ENCODE data around the gene CDNF. TPM values are rescaled to one million over a fixed set of nuclear protein-coding genes. Genes with fewer than 3 reads are reported as not detected.
"Not testable (repeated sequence)": the region's sequence is repeated elsewhere in the genome, so short reads cannot be mapped to it uniquely, and the experiment has no call there.

CDNF gene
- polyA plus RNA-seq, 1 experiment = 1.1 TPM

DNA sequence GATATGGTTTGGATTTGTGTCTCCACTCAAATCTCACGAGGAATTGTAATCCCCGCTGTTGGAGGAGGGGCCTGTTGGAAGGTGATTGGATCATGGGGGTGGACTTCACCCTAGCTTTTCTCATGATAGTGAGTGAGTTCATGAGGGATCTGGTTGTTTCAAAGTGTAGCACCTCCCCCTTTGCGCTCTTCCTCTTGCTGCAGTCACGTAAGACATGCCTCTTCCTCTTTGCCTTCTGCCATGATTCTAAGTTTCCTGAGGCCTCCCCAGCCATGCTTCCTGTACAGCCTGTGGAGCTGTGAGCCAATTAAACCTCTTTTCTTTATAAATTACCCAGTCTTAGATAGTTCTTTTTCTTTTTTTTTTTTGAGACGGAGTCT lies 17.1 kb downstream of the CDNF start:
- DNase-seq (ENCODE audit: low read depth) = no peak
- H3K27me3 ChIP-seq (ENCODE audit: control insufficient read depth, insufficient read depth, low read length) = no peaks in the 10 kb centered on the region
- ChIA-PET CTCF (interaction anchor here (2.5 to 2.7 kb wide), 2 partner anchors 283 to 322 kb away, joined by 15 to 17 read pairs; no protein-coding TSS in a partner anchor), POLR2A (no interaction called here)
- H3K36me3 ChIP-seq (ENCODE audit: control insufficient read depth, insufficient read depth, low read length) = no peaks in the 10 kb centered on the region
- H3K4me3 ChIP-seq (ENCODE audit: low read depth, low read length) = no peak overlapping the region
- TF ChIP-seq, protein P1, sequence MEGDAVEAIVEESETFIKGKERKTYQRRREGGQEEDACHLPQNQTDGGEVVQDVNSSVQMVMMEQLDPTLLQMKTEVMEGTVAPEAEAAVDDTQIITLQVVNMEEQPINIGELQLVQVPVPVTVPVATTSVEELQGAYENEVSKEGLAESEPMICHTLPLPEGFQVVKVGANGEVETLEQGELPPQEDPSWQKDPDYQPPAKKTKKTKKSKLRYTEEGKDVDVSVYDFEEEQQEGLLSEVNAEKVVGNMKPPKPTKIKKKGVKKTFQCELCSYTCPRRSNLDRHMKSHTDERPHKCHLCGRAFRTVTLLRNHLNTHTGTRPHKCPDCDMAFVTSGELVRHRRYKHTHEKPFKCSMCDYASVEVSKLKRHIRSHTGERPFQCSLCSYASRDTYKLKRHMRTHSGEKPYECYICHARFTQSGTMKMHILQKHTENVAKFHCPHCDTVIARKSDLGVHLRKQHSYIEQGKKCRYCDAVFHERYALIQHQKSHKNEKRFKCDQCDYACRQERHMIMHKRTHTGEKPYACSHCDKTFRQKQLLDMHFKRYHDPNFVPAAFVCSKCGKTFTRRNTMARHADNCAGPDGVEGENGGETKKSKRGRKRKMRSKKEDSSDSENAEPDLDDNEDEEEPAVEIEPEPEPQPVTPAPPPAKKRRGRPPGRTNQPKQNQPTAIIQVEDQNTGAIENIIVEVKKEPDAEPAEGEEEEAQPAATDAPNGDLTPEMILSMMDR (IDR thresholded peaks at IDR 0.05; ENCODE audit: insufficient read depth, low read depth, low read length) = no peak

DNA sequence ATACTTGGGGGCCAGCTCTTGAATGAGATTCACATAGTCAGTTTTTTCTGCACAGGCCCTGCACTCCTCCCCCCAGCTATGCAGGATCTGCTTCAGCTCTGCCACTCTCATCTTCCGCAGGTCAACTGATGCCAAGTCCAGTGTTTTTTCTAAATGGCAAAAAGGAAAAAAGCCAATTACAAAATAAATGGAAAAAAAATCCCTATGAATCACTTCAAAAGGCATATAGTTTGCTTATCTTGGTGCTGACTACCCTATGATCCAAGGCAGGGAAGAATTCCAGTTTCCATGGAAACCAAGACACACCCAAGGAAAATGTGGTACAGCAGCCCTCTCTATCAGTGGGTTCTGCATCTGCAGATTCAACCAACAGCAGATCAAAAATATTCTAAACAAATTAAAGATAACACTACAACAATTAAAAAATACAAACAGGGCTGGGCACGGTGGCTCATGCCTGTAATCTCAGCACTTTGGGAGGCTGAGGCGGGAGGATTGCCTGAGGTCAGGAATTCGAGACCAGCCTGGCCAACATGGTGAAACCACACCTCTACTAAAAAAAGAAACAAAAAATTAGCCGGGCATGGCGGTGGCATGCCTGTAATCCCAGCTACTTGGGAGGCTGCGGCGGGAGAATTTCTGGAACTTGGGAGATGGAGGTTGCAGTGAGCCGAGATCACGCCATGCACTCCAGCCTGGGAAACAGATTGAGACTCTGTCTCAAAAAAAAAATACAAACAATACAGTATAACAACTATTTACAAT lies 17.6 kb downstream of the CDNF start:
- H3K27me3 ChIP-seq (ENCODE audit: control insufficient read depth, insufficient read depth, low read length) = no peaks in the 10 kb centered on the region
- DNase-seq (ENCODE audit: low read depth) = peak; percentile 59
- CTCF ChIA-PET = interaction anchor here (0.8 to 2.7 kb wide), 4 partner anchors 9 to 321 kb away, joined by 3 to 17 read pairs (median 10); no protein-coding TSS in a partner anchor
- TF ChIP-seq, protein P1 (IDR thresholded peaks at IDR 0.05; ENCODE audit: insufficient read depth, low read depth, low read length) = 0 out of 2 replicates have a peak, but pooled peaks have one; percentile 20
- no peak overlapping the region for H3K4me3 ChIP-seq (ENCODE audit: low read depth, low read length)
- POLR2A ChIA-PET = no interaction called here
- no peaks in the 10 kb centered on the region for H3K36me3 ChIP-seq (ENCODE audit: control insufficient read depth, insufficient read depth, low read length)

DNA sequence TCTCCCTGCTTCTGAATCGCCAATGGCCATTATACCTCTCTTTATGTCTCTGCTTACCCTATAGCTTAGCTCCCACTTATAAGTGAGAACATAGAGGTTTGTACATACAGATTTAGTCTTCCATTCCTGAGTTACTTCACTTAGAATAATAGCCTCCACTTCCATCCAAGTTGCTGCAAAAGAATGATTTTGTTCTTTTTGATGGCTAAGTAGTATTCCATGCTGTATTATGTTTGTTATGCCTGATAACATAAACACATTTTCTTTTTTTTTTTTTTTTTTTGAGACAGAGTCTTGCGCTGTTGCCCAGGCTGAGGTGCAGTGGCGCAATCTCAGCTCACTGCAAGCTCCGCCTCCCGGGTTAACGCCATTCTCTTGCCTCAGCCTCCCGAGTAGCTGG lies 21.1 kb downstream of the CDNF start:
- CTCF ChIA-PET = interaction anchor here (2.0 kb wide), 1 partner anchor 280 kb away, joined by 5 read pairs; no protein-coding TSS in a partner anchor
- POLR2A ChIA-PET; H3K36me3 ChIP-seq (ENCODE audit: control insufficient read depth, insufficient read depth, low read length); DNase-seq (ENCODE audit: low read depth); H3K27me3 ChIP-seq (ENCODE audit: control insufficient read depth, insufficient read depth, low read length); H3K4me3 ChIP-seq (ENCODE audit: low read depth, low read length): not testable (repeated sequence)

DNA sequence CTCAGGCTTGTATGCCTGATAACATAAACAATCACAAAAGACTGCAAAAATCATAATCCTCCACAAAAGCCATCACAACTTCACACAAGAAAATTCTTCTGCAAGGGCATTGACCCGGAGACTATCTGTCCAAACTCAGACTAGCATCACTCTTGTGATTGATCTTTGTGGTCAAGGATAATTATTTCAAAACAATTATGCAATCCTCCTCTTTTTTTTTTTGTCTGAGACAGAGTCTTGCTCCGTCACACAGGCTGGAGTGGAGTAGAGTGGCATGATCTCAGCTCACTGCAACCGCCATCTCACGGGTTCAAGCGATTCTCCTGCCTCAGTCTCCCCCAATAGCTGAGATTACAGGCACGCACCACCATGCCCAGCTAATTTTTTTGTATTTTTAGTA lies 22.2 kb downstream of the CDNF start:
- no peak for DNase-seq (ENCODE audit: low read depth)
- Histone ChIP-seq H3K4me3 (ENCODE audit: low read depth, low read length) (no peak overlapping the region), H3K36me3 (ENCODE audit: control insufficient read depth, insufficient read depth, low read length) (no peaks in the 10 kb centered on the region), H3K27me3 (ENCODE audit: control insufficient read depth, insufficient read depth, low read length) (0 out of 2 replicates have a peak, but pooled peaks cover 2% of the 10 kb centered on the region)
- TF ChIP-seq, protein P1 (IDR thresholded peaks at IDR 0.05; ENCODE audit: insufficient read depth, low read depth, low read length) = no peak
- CTCF ChIA-PET = interaction anchor here (2.0 kb wide), 1 partner anchor 279 kb away, joined by 5 read pairs; no protein-coding TSS in a partner anchor
- POLR2A ChIA-PET = no interaction called here

DNA sequence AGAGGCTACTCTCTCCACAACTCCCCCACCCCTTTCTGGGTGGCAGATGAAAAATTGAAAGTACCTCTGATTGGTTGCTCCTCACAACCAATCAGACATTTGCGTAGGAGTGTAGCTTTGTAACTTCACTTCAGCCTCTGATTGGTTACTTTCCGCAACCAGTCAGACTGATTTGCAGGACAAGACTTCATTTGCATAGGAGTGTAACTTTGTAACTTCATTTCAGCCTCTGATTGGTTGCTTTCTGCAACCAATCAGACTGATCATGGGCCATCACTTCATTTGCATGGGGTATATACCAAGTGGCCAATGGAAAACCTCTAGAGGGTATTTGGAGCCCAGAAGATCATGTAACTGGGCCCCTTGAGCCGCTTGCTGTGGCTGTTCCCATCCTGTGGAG lies 25.6 kb downstream of the CDNF start:
- no peak overlapping the region for H3K4me3 ChIP-seq (ENCODE audit: low read depth, low read length)
- 0 out of 2 replicates have a peak, but pooled peaks cover 2% of the 10 kb centered on the region for H3K27me3 ChIP-seq (ENCODE audit: control insufficient read depth, insufficient read depth, low read length)
- TF ChIP-seq, protein P1 (IDR thresholded peaks at IDR 0.05; ENCODE audit: insufficient read depth, low read depth, low read length) = no peak
- H3K36me3 ChIP-seq (ENCODE audit: control insufficient read depth, insufficient read depth, low read length) = no peaks in the 10 kb centered on the region
- CTCF ChIA-PET = interaction anchor here (1.4 to 2.1 kb wide), 2 partner anchors 10 kb away, joined by 3 to 7 read pairs; no protein-coding TSS in a partner anchor
- POLR2A ChIA-PET = no interaction called here
- DNase-seq (ENCODE audit: low read depth) = no peak

Measured in BJ (cell line).